GM06990 (cell line): ENCODE measurements around the gene CTAGE1.
"Not testable (repeated sequence)": the region's sequence is repeated elsewhere in the genome, so short reads cannot be mapped to it uniquely, and the experiment has no call there.

Experiments
- DNase-seq: peaks from one replicate; pipeline ENCODE4 v3.0.0-alpha.2; 2011; ENCODE audit not compliant: insufficient read length; ENCODE audit errors: extremely low read depth
- H3K27me3 ChIP-seq: replicated peaks from 2 replicates; pipeline ENCODE4 v1.6.0; 2011; ENCODE audit warnings: low read length; ENCODE audit not compliant: control insufficient read depth, insufficient read depth
- H3K36me3 ChIP-seq: 2 replicates; pipeline ENCODE4 v1.5.1; 2011; ENCODE audit warnings: low read length; ENCODE audit not compliant: control insufficient read depth, insufficient read depth
- H3K4me3 ChIP-seq: replicated peaks from 2 replicates; pipeline ENCODE4 v1.5.1; 2011; ENCODE audit warnings: low read depth, mild to moderate bottlenecking, control low read depth, low read length
- TF ChIP-seq, protein P1 (sequence below): IDR thresholded peaks from 2 replicates; pipeline ENCODE4 v1.5.1; 2011; ENCODE audit warnings: low read length, control low read depth, mild to moderate bottlenecking, inconsistent platforms; ENCODE audit not compliant: insufficient read depth, poor library complexity, severe bottlenecking

CTAGE1 gene

DNA sequence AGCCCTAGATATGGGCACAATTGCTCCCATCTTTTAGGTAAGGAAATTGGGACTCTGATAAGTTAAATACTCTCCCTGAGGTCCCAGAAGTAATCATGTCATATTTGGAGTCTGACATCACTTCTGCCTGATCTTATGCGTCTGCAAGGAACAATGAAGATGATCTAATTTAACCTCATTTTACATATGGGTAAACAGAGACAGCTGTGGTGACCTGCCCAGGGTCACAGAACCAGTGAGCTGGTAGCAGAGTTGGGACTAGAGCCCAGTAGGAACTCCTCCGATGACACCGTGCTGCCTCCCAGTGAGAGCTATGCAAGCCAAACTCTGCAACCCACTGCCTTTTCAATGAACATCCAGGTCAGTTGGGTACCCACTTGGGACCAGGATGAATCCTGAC, 17.8 kb downstream of the CTAGE1 start:
- TF ChIP-seq, protein P1, sequence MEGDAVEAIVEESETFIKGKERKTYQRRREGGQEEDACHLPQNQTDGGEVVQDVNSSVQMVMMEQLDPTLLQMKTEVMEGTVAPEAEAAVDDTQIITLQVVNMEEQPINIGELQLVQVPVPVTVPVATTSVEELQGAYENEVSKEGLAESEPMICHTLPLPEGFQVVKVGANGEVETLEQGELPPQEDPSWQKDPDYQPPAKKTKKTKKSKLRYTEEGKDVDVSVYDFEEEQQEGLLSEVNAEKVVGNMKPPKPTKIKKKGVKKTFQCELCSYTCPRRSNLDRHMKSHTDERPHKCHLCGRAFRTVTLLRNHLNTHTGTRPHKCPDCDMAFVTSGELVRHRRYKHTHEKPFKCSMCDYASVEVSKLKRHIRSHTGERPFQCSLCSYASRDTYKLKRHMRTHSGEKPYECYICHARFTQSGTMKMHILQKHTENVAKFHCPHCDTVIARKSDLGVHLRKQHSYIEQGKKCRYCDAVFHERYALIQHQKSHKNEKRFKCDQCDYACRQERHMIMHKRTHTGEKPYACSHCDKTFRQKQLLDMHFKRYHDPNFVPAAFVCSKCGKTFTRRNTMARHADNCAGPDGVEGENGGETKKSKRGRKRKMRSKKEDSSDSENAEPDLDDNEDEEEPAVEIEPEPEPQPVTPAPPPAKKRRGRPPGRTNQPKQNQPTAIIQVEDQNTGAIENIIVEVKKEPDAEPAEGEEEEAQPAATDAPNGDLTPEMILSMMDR: no peak
- no peak for DNase-seq
- no peaks in the 10 kb centered on the region for H3K36me3 ChIP-seq
- H3K27me3 ChIP-seq: no peaks in the 10 kb centered on the region
- no peak overlapping the region for H3K4me3 ChIP-seq

DNA sequence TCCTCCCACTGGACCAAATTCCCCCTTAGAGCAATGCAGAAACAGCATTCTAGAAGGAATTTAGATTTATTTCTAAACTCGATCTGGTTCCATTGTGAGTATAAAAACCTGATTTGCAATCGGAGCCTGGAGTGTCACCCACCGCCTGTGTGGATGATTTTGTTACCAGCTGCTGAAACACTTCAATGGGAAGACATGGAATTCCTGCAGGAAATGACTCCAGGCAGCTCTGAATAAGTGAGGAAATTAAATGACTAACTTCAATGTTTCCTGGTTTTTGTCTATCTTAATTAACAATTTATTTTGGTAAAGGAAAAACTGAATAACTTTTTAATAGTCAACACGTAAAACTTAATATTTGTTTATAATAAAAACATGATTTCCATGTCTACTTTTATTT, 19.3 kb downstream of the CTAGE1 start:
- Histone ChIP-seq H3K36me3 (no peaks in the 10 kb centered on the region), H3K27me3 (no peaks in the 10 kb centered on the region), H3K4me3 (no peak overlapping the region)
- no peak for DNase-seq
- TF ChIP-seq, protein P1: no peak

DNA sequence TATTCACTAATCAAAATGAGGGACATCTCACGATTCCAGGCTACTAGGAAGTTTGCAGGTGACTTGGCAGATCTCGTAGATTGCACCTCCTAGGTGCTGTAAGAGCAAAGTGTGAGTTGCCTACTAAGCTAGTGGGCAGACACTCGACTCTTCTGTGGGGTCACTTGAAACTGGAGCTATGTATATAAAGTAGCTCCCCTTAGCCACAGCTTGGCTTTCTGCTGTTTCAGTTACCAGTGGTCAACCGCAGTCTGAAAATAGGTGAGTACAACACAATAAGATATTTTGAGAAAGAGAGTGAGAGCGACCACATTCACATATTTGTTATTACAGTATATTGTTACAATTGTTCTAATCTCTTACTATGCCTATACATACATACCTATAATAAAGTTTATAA, 23.3 kb downstream of the CTAGE1 start:
- no peaks in the 10 kb centered on the region for H3K27me3 ChIP-seq
- H3K4me3 ChIP-seq: no peak overlapping the region

DNA sequence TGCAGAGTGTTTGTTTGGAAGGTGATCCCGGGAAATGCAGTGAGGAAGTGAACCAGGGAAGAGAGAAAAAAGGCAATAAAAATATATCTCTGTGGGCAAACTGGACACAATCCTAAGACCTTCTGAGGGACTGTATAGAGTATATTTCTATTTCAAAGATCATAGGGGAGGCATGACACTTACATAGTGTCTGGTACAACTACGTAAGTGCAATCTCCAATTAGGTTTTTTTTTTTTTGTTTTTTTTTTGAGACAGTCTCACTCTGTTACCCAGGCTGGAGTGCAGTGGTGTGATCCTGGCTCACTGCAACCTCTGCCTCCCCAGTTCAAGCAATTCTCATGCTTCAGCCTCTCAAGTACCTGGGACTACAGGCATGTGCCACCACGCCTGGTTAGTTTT, 24.6 kb downstream of the CTAGE1 start:
- not testable (repeated sequence) for H3K27me3 ChIP-seq, H3K36me3 ChIP-seq, H3K4me3 ChIP-seq

More for the DNA sequence above, 23.3 kb downstream of the CTAGE1 start:
- DNase-seq: no peak
- H3K36me3 ChIP-seq: no peaks in the 10 kb centered on the region
- TF ChIP-seq, protein P1: no peak

DNA sequence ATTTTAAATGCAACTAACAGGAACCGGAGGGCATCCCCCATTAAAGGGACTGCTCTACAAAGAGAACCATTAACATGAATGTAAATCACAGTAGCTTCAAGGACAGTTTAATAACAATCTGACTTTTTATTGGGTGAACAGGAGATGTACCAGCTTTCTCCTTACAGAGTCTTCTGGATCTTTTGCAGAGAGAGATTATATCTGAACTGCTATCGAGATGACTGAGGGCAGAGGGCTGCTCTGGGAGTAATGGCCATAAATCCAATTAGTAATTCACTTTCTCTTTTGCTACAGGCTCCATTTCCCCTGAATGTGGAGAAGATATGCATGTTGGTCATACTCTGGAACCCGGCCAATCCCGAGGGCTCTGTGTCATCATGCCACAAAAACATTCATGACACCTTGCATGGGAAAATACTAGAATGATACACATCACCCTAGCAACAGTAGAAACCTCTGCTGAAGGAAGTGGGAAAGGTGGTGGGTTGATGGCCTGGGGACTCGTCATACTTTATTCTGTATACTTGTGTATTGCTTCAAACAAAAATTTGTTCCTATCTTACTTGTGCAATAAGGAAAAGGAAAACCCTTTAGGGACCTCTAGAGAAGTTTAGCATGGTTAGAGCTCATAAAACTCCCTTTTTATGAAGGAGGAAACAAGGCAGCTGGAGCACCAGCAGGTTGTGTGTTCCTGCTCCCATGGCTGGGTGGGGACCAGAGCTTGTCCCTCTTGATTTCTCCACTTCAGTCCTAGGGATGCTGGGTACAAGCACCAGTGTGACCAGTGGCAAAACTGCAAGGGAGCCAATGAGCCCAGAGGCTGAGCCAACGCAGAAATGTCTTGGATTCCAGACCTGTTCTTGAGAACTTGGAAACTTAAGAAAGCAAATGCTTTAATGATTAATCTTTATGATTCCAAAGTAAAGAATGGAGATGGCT, 26.0 kb downstream of the CTAGE1 start:
- Histone ChIP-seq H3K27me3 (no peaks in the 10 kb centered on the region), H3K4me3 (no peak overlapping the region), H3K36me3 (no peaks in the 10 kb centered on the region)
- TF ChIP-seq, protein P1: no peak
- DNase-seq: no peak

More for the DNA sequence above, 24.6 kb downstream of the CTAGE1 start:
- DNase-seq: not testable (repeated sequence)

DNA sequence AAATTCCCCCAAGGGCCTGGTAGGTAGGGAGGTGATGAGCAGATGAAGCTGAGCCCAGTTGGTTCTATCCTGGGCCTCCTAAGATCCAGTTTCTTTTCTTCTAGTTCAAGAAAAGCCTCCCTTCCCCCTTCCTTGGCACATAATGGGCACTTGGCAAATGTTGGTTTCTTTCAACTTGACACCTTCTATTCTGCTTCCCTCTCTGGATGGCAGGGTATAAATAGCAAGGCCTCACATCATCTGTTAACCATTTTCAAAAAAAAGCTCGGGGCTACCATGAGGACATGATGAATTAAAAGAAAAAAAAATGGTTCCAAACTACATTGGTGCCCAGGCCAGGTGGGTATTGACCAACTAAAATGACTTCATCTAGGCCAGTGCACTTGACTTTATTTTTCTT, 29.9 kb downstream of the CTAGE1 start:
- TF ChIP-seq, protein P1: no peak
- H3K4me3 ChIP-seq: no peak overlapping the region
- DNase-seq: no peak
- no peaks in the 10 kb centered on the region for H3K36me3 ChIP-seq
- no peaks in the 10 kb centered on the region; the same call in 1 of the 2 replicates for H3K27me3 ChIP-seq
